K562 (cell line): Measurements from ENCODE around the gene IFI30. TPM values are rescaled to one million over a fixed set of nuclear protein-coding genes. Genes with fewer than 3 reads are reported as not detected.

ENCODE experiments used
- ATAC-seq: fragments of 200-7000 bp; cut with Tn5 transposase; 3 replicates; pipeline ENCODE4 v1.9.1; 2020; ENCODE audit warnings: moderate library complexity
- BruUV-seq: library from RNA; stranded (reverse); fragments of 400-500 nt; replicated peaks from 2 replicates; lab custom pipeline; 2021; lab: Mats Ljungman, UMichigan
- CTCF ChIA-PET: fragments of 300-600 bp; formaldehyde crosslinking; extraction: SDS; loops from one replicate; lab custom pipeline; 2021; ENCODE audit warnings: low intra/inter-chr PET ratio; lab: Yijun Ruan, JAX
- POLR2A ChIA-PET: fragments of 300-600, 350-650 bp; sonication (Branson Sonifier 250); formaldehyde crosslinking; extraction: SDS; loops from one replicate; lab custom pipeline; 2021; ENCODE audit warnings: antibody characterized with exemption, inconsistent platforms; lab: Yijun Ruan, JAX
- DNase-seq, 4 experiments: peaks; one replicate each; pipeline versions ENCODE4 v3.0.0 to v3.0.0-alpha.2; 2011 to 2018; ENCODE audit warnings: low spot score in 3 of 4, mixed read lengths in 3 of 4; ENCODE audit errors: extremely low read depth in 1 of 4
- FAIRE-seq: peaks from 2 replicates; lab custom pipeline; 2011; peaks lifted over from hg19 to GRCh38; lab: Jason Lieb, UNC
- H2AFZ ChIP-seq: 2 replicates; pipeline ENCODE4 v1.6.0; 2011; ENCODE audit warnings: low read depth, low read length, control low read depth, inconsistent platforms
- H3K27ac ChIP-seq: fragments of 200-600 bp; 3 replicates; pipeline ENCODE4 v1.8.0; 2011; ENCODE audit warnings: low read depth, mild to moderate bottlenecking, control low read depth, inconsistent platforms, low read length, moderate library complexity, mixed read lengths; ENCODE audit errors: extremely low read depth
- H3K27me3 ChIP-seq, 2 experiments: fragments of 300-600 bp in 1 of 2; 2 replicates in 1 of 2; 3 replicates in 1 of 2; pipeline versions ENCODE4 v1.6.0 to v1.8.0; 2011; ENCODE audit warnings: inconsistent platforms in 2 of 2, low read length in 2 of 2, mild to moderate bottlenecking in 1 of 2, mixed read lengths in 1 of 2, moderate library complexity in 1 of 2; ENCODE audit not compliant: control insufficient read depth in 2 of 2, insufficient read depth in 2 of 2
- H3K36me3 ChIP-seq: fragments of 300-600 bp; 3 replicates; pipeline ENCODE4 v1.8.0; 2011; ENCODE audit warnings: mild to moderate bottlenecking, low read length, inconsistent platforms; ENCODE audit not compliant: control insufficient read depth, insufficient read depth
- H3K4me1 ChIP-seq, 2 experiments: fragments of 200-600 bp in 1 of 2; replicated peaks in 1 of 2; 2 replicates in 1 of 2; 3 replicates in 1 of 2; pipeline versions ENCODE4 v1.5.1 to v1.8.0; 2011; ENCODE audit warnings: inconsistent platforms in 2 of 2, low read length in 2 of 2, mild to moderate bottlenecking in 1 of 2, mixed read lengths in 1 of 2, moderate library complexity in 1 of 2; ENCODE audit not compliant: control insufficient read depth in 2 of 2, insufficient read depth in 2 of 2
- H3K4me2 ChIP-seq: 2 replicates; pipeline ENCODE4 v1.6.1; 2011; ENCODE audit warnings: low read length, control low read depth, inconsistent platforms, mixed read lengths; ENCODE audit not compliant: insufficient read depth
- H3K4me3 ChIP-seq: fragments of 200-600 bp; sonication (generic), shearing (Covaris generic); 2 replicates; pipeline ENCODE4 v1.5.1; 2016; ENCODE audit warnings: control low read depth, inconsistent platforms
- H3K79me2 ChIP-seq: fragments of 200-600 bp; 3 replicates; pipeline ENCODE4 v1.8.0; 2011; ENCODE audit warnings: low read length, inconsistent platforms; ENCODE audit not compliant: control insufficient read depth, insufficient read depth
- H3K9ac ChIP-seq, 2 experiments: 2 replicates each; pipeline versions ENCODE4 v1.6.0 to v1.6.1; 2011; ENCODE audit warnings: low read depth in 2 of 2, low read length in 2 of 2, control low read depth in 1 of 2, inconsistent platforms in 1 of 2, mild to moderate bottlenecking in 1 of 2, mixed read lengths in 1 of 2; ENCODE audit not compliant: insufficient read depth in 1 of 2
- H3K9me1 ChIP-seq: one replicate; pipeline ENCODE4 v1.6.0; 2011; ENCODE audit warnings: inconsistent platforms, mild to moderate bottlenecking, low read length, moderate library complexity; ENCODE audit not compliant: control insufficient read depth, insufficient read depth
- H3K9me3 ChIP-seq: replicated peaks from 2 replicates; pipeline ENCODE4 v1.5.1; 2011; ENCODE audit warnings: low read depth, low read length, inconsistent platforms; ENCODE audit not compliant: control insufficient read depth, insufficient read depth
- H4K20me1 ChIP-seq: replicated peaks from 2 replicates; pipeline ENCODE4 v1.6.1; 2011; ENCODE audit warnings: low read length, inconsistent platforms, mixed read lengths; ENCODE audit not compliant: control insufficient read depth, insufficient read depth
- CBX1 ChIP-seq: sonication (generic); IDR thresholded peaks from 2 replicates; pipeline ENCODE4 v1.6.1; 2016; ENCODE audit warnings: antibody characterized with exemption, low read depth, mild to moderate bottlenecking
- MIER1 ChIP-seq: fragments of 450-650 bp; IDR thresholded peaks from 2 replicates; pipeline ENCODE4 v1.6.1; 2016; ENCODE audit warnings: antibody characterized with exemption, mild to moderate bottlenecking, low read depth
- MXD1 ChIP-seq: fragments of 250-450 bp; sonication (Bioruptor Pico); IDR thresholded peaks from 2 replicates; pipeline ENCODE4 v1.8.0; 2021; ENCODE audit warnings: borderline replicate concordance, mild to moderate bottlenecking, moderate library complexity; ENCODE audit not compliant: poor library complexity, severe bottlenecking
- POLR2AphosphoS2 ChIP-seq: IDR thresholded peaks from 2 replicates; pipeline ENCODE4 v1.6.1; 2012; ENCODE audit warnings: low read length, improper control_type of control experiment
- SMARCA5 ChIP-seq: fragments of 450-650 bp; IDR thresholded peaks from 2 replicates; pipeline ENCODE4 v1.6.1; 2016
- WGBS: fragments of 100-300 bp; shearing (Covaris generic); methylation state at CpG from one replicate; pipeline ENCODE4 v1.1.6; 2016; ENCODE audit warnings: low coverage, mixed read lengths; ENCODE audit not compliant: insufficient coverage; ENCODE audit errors: missing lambda C conversion rate; 5-methylcytosine and 5-hydroxymethylcytosine counted together
- in situ Hi-C: fragments of 300-500 bp; cut with MboI; formaldehyde crosslinking; loops from 4 replicates; pipeline ENCODE4 v1.15.0; 2018; ENCODE audit warnings: inconsistent platforms, mixed read lengths
- intact Hi-C: fragments of 100-400 bp; cut with micrococcal nuclease; formaldehyde crosslinking; loops from 2 replicates; pipeline ENCODE4 v1.14.2; 2022
- polyA plus RNA-seq, 8 experiments: library from polyadenylated mRNA; depleted of rRNA in 4 of 8; stranded (reverse) in 5 of 8; unstranded in 3 of 8; fragments of >200 nt; fragmentation: Nextera tagmentation in 2 of 8; fragmentation: Illumina TruSeq in 1 of 8; extraction: Ambion mirVana in 2 of 8; extraction: Trizol in 1 of 8; gene quantifications; 2 replicates each; pipeline versions ENCODE4 v1.2.1 to v1.2.3, GENCODE V29; 2011 to 2014; ENCODE audit warnings: inconsistent platforms in 1 of 8, missing spikeins in 1 of 8
- total RNA-seq, 7 experiments: library from RNA; depleted of rRNA in 6 of 7; stranded (reverse); fragments of >200 nt in 6 of 7; fragmentation: Illumina TruSeq in 2 of 7; extraction: Trizol in 2 of 7; gene quantifications; 2 replicates each; pipeline versions ENCODE4 v1.2.1 to v1.2.3, GENCODE V29; 2011 to 2021; ENCODE audit warnings: low replicate concordance in 1 of 7

The IFI30 gene
- total and polyA plus RNA-seq, 9 of the 15 experiments (the other 6 are each of a cell fraction or from before 2014, with no cell fraction given): 63.7 to 430 (median 109) TPM

GRCh38 chr19:18174983-18175382, 1.4 kb downstream of the IFI30 start:
- H3K27ac ChIP-seq: peak overlapping the region; percentile 6; the same call in 2 of the 3 replicates
- BruUV-seq: no TSS peak
- no peak for TF ChIP-seq MXD1 (CRISPR knock-in tag)
- TF ChIP-seq CBX1: no peak
- TF ChIP-seq SMARCA5: no peak
- TF ChIP-seq POLR2AphosphoS2: no peak
- 0 out of 2 replicates have a peak, but pooled peaks have one; percentile 3 for TF ChIP-seq MIER1
- intact Hi-C loops: no loop called here
- peak overlapping the region; percentile 60 to 97; a peak in 3 of 4 replicates for H3K9ac ChIP-seq
- H3K36me3 ChIP-seq: peaks cover 42% of the 10 kb centered on the region; the same call in 2 of the 3 replicates
- WGBS: 39% methylated on average over 11 of the region's 11 CpGs
- no peaks in the 10 kb centered on the region for H3K9me1 ChIP-seq
- in situ Hi-C loops: no loop called here
- H4K20me1 ChIP-seq: no peaks in the 10 kb centered on the region
- CTCF ChIA-PET: no interaction called here
- H3K27me3 ChIP-seq: no peaks in the 10 kb centered on the region
- POLR2A ChIA-PET: interaction anchor here (0.6 kb wide), 2 partner anchors 9 to 18 kb away, joined by 3 to 4 read pairs; partner anchors contain the start of gene MPV17L2
- peak overlapping the region; percentile 88 for H3K4me2 ChIP-seq
- DNase-seq: peak in 2 of 4 experiments; percentile 10 to 25
- peaks cover 14 to 28% of the 10 kb centered on the region in 2 experiments for H3K4me1 ChIP-seq
- ATAC-seq: no peak
- H3K79me2 ChIP-seq: peaks cover 15% of the 10 kb centered on the region
- peak overlapping the region; percentile 51 for H3K4me3 ChIP-seq
- H3K9me3 ChIP-seq: no peaks in the 10 kb centered on the region
- FAIRE-seq: no peak
- peak overlapping the region; percentile 23 for H2AFZ ChIP-seq
